CD4-positive, alpha-beta T cell (primary cell): Measurements from ENCODE around the gene SRD5A2. TPM values are rescaled to one million over a fixed set of nuclear protein-coding genes. Genes with fewer than 3 reads are reported as not detected.

Source experiments
- ATAC-seq: fragments of 200-7000 bp; cut with Tn5 transposase; one replicate; pipeline ENCODE4 v1.10.0; 2022; ENCODE audit warnings: mild to moderate bottlenecking; ENCODE audit not compliant: poor library complexity
- CTCF ChIA-PET: fragments of 350-600 bp; sonication (Branson Sonifier 250); formaldehyde crosslinking; loops from one replicate; lab custom pipeline; 2021; ENCODE audit warnings: antibody characterized with exemption, inconsistent platforms; lab: Charles Lee
- POLR2A ChIA-PET: fragments of 350-600 bp; sonication (Branson Sonifier 250); formaldehyde crosslinking; loops from one replicate; lab custom pipeline; 2021; ENCODE audit warnings: antibody characterized with exemption, inconsistent platforms; lab: Charles Lee
- DNase-seq, 14 experiments: peaks; one replicate each; pipeline ENCODE4 v3.0.0-alpha.2; 2013 to 2020; ENCODE audit warnings: mixed read lengths in 2 of 14
- H3K27ac ChIP-seq, 2 donors: one replicate each; pipeline versions ENCODE4 v1.5.1 to v1.7.0; 2013; ENCODE audit warnings: low read length in 2 of 2, low read depth in 1 of 2, mild to moderate bottlenecking in 1 of 2
- H3K27me3 ChIP-seq, 2 experiments: 1 replicate in 1 of 2; 2 replicates in 1 of 2; pipeline versions ENCODE4 v1.6.1 to v1.7.0; 2013; ENCODE audit warnings: low read length in 2 of 2, control low read depth in 1 of 2, mild to moderate bottlenecking in 1 of 2, moderate library complexity in 1 of 2; ENCODE audit not compliant: insufficient read depth in 2 of 2, control insufficient read depth in 1 of 2
- H3K36me3 ChIP-seq: one replicate; pipeline ENCODE4 v1.6.1; 2013; ENCODE audit warnings: low read length, control low read depth; ENCODE audit not compliant: insufficient read depth
- H3K4me1 ChIP-seq: one replicate; pipeline ENCODE4 v1.6.1; 2013; ENCODE audit warnings: low read length, control low read depth; ENCODE audit not compliant: insufficient read depth
- H3K4me3 ChIP-seq: one replicate; pipeline ENCODE4 v1.5.1; 2013; ENCODE audit warnings: mild to moderate bottlenecking, low read length, moderate library complexity
- H3K9me3 ChIP-seq, 2 experiments: 1 replicate in 1 of 2; 2 replicates in 1 of 2; pipeline versions ENCODE4 v1.6.1 to v1.7.0; 2013; ENCODE audit warnings: low read length in 2 of 2, mild to moderate bottlenecking in 2 of 2, control low read depth in 1 of 2, moderate library complexity in 1 of 2; ENCODE audit not compliant: control insufficient read depth in 1 of 2, insufficient read depth in 1 of 2
- H3K27ac Mint-ChIP-seq: one replicate; pipeline ENCODE4 v1.8.0; 2020; ENCODE audit warnings: mixed read lengths
- H3K27me3 Mint-ChIP-seq: one replicate; pipeline ENCODE4 v1.8.0; 2021; ENCODE audit warnings: mixed read lengths
- H3K36me3 Mint-ChIP-seq: one replicate; pipeline ENCODE4 v1.8.0; 2021; ENCODE audit warnings: low read depth, mixed read lengths
- H3K4me1 Mint-ChIP-seq: one replicate; pipeline ENCODE4 v1.8.0; 2021; ENCODE audit warnings: low read depth, mixed read lengths
- H3K4me3 Mint-ChIP-seq: one replicate; pipeline ENCODE4 v1.8.0; 2020; ENCODE audit warnings: mild to moderate bottlenecking, mixed read lengths
- H3K9me3 Mint-ChIP-seq: one replicate; pipeline ENCODE4 v1.8.0; 2020; ENCODE audit warnings: mixed read lengths
- CTCF ChIP-seq: fragments of 200-600 bp; IDR thresholded peaks from one replicate; pipeline ENCODE4 v1.8.0; 2022; ENCODE audit warnings: antibody characterized with exemption, mild to moderate bottlenecking
- intact Hi-C, 2 experiments: fragments of 100-400 bp; cut with DNase I in 1 of 2; cut with micrococcal nuclease in 1 of 2; formaldehyde crosslinking; loops; one replicate each; pipeline versions ENCODE4 v1.15.1 to v1.9.0; 2023 to 2025; cut with DNase I, micrococcal nuclease
- total RNA-seq, 174 experiments: library from RNA in 2 of 174; stranded (reverse) in 2 of 174; gene quantifications; one replicate each; pipeline ENCODE4 v1.2.3 and lab custom pipeline; 2021 to 2026

The SRD5A2 gene
- total RNA-seq, 2 experiments from 2014 or later = not detected

GRCh38 chr2:31524592-31524991, 56.1 kb downstream of the SRD5A2 start:
- Mint-ChIP-seq H3K4me3 (no peak overlapping the region), H3K27me3 (peaks cover 31% of the 10 kb centered on the region), H3K36me3 (no peaks in the 10 kb centered on the region), H3K27ac (no peak overlapping the region), H3K4me1 (no peaks in the 10 kb centered on the region), H3K9me3 (no peaks in the 10 kb centered on the region)
- DNase-seq (no peak), ATAC-seq (no peak)
- CTCF ChIA-PET = interaction anchor here (1.4 kb wide), 1 partner anchor 111 kb away, joined by 3 read pairs; no protein-coding TSS in a partner anchor
- no peaks in the 10 kb centered on the region for H3K36me3 ChIP-seq
- H3K9me3 ChIP-seq = no peaks in the 10 kb centered on the region
- H3K27me3 ChIP-seq = peaks cover 0 to 9% of the 10 kb centered on the region in 2 experiments
- no peak overlapping the region for H3K27ac ChIP-seq
- no peak for TF ChIP-seq CTCF
- H3K4me1 ChIP-seq = no peaks in the 10 kb centered on the region
- H3K4me3 ChIP-seq = no peak overlapping the region
- intact Hi-C loops = loop anchor here (1.0 to 10.0 kb wide), 3 partner anchors 112 to 1360 kb away; partner anchors contain the start of gene XDH (in 1 of the 2)
- POLR2A ChIA-PET = no interaction called here

- Histone ChIP-seq H3K9me3 (no peaks in the 10 kb centered on the region), H3K4me3 (no peak overlapping the region), H3K27me3 (peaks cover 0 to 9% of the 10 kb centered on the region in 2 experiments), H3K27ac (no peak overlapping the region), H3K4me1 (no peaks in the 10 kb centered on the region), H3K36me3 (no peaks in the 10 kb centered on the region)
- ChIA-PET POLR2A (no interaction called here), CTCF (interaction anchor here (1.4 kb wide), 1 partner anchor 110 kb away, joined by 3 read pairs; no protein-coding TSS in a partner anchor)
- no peak overlapping the region for H3K27ac Mint-ChIP-seq
- TF ChIP-seq CTCF = peak; percentile 88
- ATAC-seq = no peak
- peaks cover 28% of the 10 kb centered on the region for H3K27me3 Mint-ChIP-seq
- no peak overlapping the region for H3K4me3 Mint-ChIP-seq
- H3K36me3 Mint-ChIP-seq = no peaks in the 10 kb centered on the region
- intact Hi-C loops = loop anchor here (1.0 to 10.0 kb wide), 3 partner anchors 112 to 1359 kb away; partner anchors contain the start of gene XDH (in 1 of the 2)
- H3K4me1 Mint-ChIP-seq = no peaks in the 10 kb centered on the region
- no peaks in the 10 kb centered on the region for H3K9me3 Mint-ChIP-seq
- peak; percentile 3 to 58 (median 32) for DNase-seq
Measured at GRCh38 chr2:31523871-31524492, 56.8 kb downstream of the SRD5A2 start.

GRCh38 chr2:31522786-31523185, 58.0 kb downstream of the SRD5A2 start:
- ChIA-PET CTCF (interaction anchor here (1.1 kb wide), 1 partner anchor 811 kb away, joined by 4 read pairs; no protein-coding TSS in a partner anchor), POLR2A (no interaction called here)
- no peak overlapping the region for H3K27ac Mint-ChIP-seq
- no peak overlapping the region for H3K4me3 Mint-ChIP-seq
- TF ChIP-seq CTCF = no peak
- no peaks in the 10 kb centered on the region for H3K4me1 ChIP-seq
- no peaks in the 10 kb centered on the region for H3K4me1 Mint-ChIP-seq
- peaks cover 0 to 9% of the 10 kb centered on the region in 2 experiments for H3K27me3 ChIP-seq
- no peak overlapping the region for H3K4me3 ChIP-seq
- H3K9me3 ChIP-seq = no peaks in the 10 kb centered on the region
- intact Hi-C loops = loop anchor here in 1 of 2 experiments (5.0 to 10.0 kb wide), 2 partner anchors 110 to 1358 kb away; partner anchors contain the start of gene XDH
- no peaks in the 10 kb centered on the region for H3K9me3 Mint-ChIP-seq
- H3K36me3 Mint-ChIP-seq = no peaks in the 10 kb centered on the region
- no peak overlapping the region for H3K27ac ChIP-seq
- H3K27me3 Mint-ChIP-seq = peaks cover 34% of the 10 kb centered on the region
- DNase-seq (no peak), ATAC-seq (no peak)
- H3K36me3 ChIP-seq = no peaks in the 10 kb centered on the region
